ENCODE results near the gene PTGFRN. TPM values are rescaled to one million over a fixed set of nuclear protein-coding genes. Genes with fewer than 3 reads are reported as not detected.

Gene PTGFRN
- total and polyA plus RNA-seq, 2 experiments from 2014 or later = 17.4 to 32.7 TPM

- H3K4me1 Mint-ChIP-seq = no peaks in the 10 kb centered on the region; the same call in 1 of the 3 replicates
Measured at GRCh38 chr1:116958110-116958509, 48.4 kb downstream of the PTGFRN start.

More at GRCh38 chr1:116958110-116958509, 48.4 kb downstream of the PTGFRN start:
- Histone ChIP-seq H3K79me2 (replicated peaks; ENCODE audit: insufficient read depth) (no peaks in the 10 kb centered on the region), H3K4me2 (no peak overlapping the region), H4K20me1 (replicated peaks; ENCODE audit: insufficient read depth) (no peaks in the 10 kb centered on the region), H3K27ac (ENCODE audit: low read depth) (no peak overlapping the region), H3K4me1 (ENCODE audit: insufficient read depth) (peaks cover 15% of the 10 kb centered on the region), H2AFZ (no peak overlapping the region), H3K27me3 (ENCODE audit: insufficient read depth) (no peaks in the 10 kb centered on the region), H3K4me3 (no peak overlapping the region), H3F3A (replicated peaks; ENCODE audit: low read depth) (no peaks in the 10 kb centered on the region), H3K9me2 (ENCODE audit: insufficient read depth) (no peaks in the 10 kb centered on the region), H3K36me3 (ENCODE audit: insufficient read depth) (no peaks in the 10 kb centered on the region)
- Mint-ChIP-seq H3K36me3 (ENCODE audit: low read depth) (0 out of 3 replicates have a peak, but pooled peaks cover 7% of the 10 kb centered on the region), H3K27ac (no peak overlapping the region), H3K4me3 (no peak overlapping the region), H3K9me3 (no peaks in the 10 kb centered on the region; the same call in 2 of the 3 replicates), H3K27me3 (ENCODE audit: insufficient read depth, low read depth, poor library complexity) (peaks cover 4% of the 10 kb centered on the region)
- TF ChIP-seq ZNF114 (CRISPR knock-in tag; IDR thresholded peaks at IDR 0.05) (no peak), ZNF462 (CRISPR knock-in tag; IDR thresholded peaks at IDR 0.05) (no peak), EZH2phosphoT487 (IDR thresholded peaks at IDR 0.05; ENCODE audit: unreplicated experiment) (no peak), JUNB (IDR thresholded peaks at IDR 0.05; ENCODE audit: unreplicated experiment) (no peak), REST (IDR thresholded peaks at IDR 0.05; ENCODE audit: unreplicated experiment) (no peak), CREB1 (CRISPR knock-in tag; IDR thresholded peaks at IDR 0.05; ENCODE audit: low read depth) (no peak), STAT1 (IDR thresholded peaks at IDR 0.05; ENCODE audit: unreplicated experiment) (no peak)
- ATAC-seq (no peak), DNase-seq (ENCODE audit: low spot score) (no peak)
